Measurements from ENCODE around the gene FOXN3. TPM values are rescaled to one million over a fixed set of nuclear protein-coding genes. Genes with fewer than 3 reads are reported as not detected.

The FOXN3 gene
- total RNA-seq, 1 experiment from 2014 or later: 2.7 TPM

DNA sequence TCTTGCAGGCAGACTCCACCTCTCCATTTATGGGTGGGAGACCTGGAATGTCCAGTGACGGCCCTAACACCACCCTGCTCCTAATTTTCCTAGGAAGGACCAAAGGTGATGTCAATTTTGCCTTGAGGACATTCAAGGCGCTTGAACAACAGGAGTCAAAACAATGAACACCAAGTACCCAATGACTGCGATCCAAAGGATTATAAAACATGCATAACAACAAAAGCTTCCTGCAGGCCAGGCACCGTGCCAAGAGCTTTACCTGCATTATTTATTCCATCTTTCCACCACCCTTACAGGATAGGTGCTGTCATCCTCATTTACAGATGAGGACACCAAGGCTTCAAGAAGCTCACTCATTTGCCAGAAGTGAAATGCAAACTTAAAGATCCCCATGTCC lies 15.2 kb upstream of the FOXN3 start:
- DNase-seq (ENCODE audit: low spot score): no peak

DNA sequence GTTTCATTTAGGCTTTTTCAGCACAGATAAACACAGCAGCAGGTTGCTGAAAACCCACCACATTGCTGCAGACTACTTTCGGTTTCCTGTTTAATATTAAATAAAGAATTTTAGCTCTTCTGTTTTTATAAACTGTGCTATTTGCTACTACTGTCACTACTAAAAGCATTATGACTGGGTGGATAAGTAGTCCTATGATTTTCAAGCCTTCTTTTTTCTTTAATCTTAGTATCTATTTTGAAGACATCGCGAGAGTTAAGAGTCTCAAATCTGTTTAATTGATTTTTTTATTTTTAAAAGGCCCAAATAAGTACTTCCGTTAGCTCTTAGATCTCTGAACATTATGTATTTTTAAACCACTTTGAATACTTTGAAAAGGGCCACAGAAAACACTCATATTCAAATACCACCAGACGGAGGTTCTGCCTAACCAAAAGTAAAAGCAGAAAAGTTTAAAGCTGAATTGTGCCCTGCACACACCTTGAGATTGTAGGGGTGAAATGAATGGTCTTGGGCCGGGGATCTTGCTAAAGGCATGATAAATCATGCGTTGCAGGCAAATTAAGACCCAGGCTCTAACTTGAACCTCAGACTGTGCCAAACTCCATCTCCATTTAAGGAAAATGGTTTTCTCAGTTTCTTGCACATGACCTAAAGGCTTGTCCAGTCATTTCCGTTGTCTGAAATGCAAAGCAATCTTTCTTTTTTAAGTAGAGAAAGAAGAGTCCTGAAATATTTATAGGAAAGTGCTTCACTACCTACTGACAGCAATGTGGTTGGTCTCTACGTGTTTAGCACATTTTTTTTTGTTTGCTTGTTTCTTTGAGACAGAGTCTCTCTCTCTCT lies 13.6 kb upstream of the FOXN3 start:
- DNase-seq (ENCODE audit: low spot score): no peak

- peak; percentile 44 for DNase-seq (ENCODE audit: low spot score)
Observed at GRCh38 chr14:89429199-89430181, 12.5 kb upstream of the FOXN3 start.

- no peak for DNase-seq (ENCODE audit: low spot score)
Observed at GRCh38 chr14:89428546-89429198, 11.6 kb upstream of the FOXN3 start.

- DNase-seq (ENCODE audit: low spot score): no peak
Observed at GRCh38 chr14:89428173-89428523, 11.1 kb upstream of the FOXN3 start.

DNA sequence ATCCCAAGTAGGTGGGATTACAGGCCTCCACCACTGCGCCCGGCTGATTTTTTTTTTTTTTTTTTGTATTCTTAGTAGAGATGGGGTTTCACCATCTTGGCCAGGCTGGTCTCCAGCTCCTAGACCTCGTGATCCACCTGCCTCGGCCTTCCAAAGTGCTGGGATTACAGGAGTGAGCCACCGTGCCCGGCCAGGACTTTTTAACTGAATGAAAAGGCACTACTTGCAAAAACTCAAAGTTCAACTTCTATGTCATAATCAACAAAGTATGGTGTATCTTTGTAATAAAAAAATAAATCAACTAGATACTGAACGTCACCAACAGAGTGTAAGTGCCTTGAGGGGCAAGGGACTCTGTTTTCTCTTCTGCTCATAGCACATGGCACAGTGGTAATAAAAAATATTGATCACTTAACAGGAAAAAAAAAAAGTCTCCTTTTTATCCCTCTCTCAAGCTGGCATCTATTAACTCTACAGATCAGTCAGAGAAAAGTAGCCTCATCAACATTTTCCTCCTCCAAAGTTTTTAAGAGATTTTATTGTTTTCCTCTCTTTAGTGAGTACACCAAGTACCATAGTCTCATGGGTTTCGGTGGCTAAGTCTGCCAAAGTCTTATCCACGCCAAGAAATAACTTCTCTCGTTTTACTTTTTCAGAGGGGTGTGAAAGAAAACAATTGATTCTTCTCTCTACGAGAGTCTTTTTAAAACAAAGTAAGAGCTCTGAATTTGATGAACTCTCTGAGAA lies 10.6 kb upstream of the FOXN3 start:
- DNase-seq (ENCODE audit: low spot score): no peak

DNA sequence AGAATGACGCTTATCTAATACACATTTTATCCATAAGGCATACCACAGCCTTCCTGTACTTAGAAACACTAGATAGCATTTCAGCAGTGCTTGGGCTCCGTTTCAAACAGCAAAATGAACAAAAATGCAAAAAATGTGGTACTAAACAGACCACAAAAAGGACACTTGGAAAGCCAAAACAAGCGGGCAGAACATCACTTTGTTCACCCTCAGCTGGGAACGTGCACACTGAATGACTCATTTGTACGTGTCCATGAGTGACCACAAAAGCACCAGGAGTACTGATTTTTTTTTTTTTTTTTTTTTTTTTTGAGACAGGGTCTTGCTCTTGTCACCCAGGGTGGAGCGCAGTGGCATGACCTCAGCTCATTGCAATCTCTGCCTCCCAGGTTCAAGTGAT lies 8.9 kb upstream of the FOXN3 start:
- peak; percentile 91 for DNase-seq (ENCODE audit: low spot score)

DNA sequence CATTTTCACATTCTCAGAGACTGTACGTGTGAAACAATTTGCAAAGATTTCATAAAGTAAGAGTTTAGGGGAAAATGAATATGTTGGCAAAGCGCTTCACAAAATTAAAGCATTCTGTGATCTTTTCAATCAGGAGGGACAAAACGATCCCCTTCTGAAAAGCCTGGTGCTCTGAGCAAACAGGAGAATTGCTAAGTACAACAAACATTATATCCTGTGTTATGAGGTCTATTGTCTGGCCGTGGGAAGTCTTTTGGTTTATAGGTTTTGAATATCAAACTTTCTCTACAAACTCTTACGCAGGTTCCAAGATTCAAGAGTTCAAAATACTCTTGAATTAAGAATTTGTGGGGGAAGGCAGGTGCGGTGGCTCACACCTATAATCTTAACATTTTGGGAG lies 7.2 kb upstream of the FOXN3 start:
- no peak for DNase-seq (ENCODE audit: low spot score)

DNA sequence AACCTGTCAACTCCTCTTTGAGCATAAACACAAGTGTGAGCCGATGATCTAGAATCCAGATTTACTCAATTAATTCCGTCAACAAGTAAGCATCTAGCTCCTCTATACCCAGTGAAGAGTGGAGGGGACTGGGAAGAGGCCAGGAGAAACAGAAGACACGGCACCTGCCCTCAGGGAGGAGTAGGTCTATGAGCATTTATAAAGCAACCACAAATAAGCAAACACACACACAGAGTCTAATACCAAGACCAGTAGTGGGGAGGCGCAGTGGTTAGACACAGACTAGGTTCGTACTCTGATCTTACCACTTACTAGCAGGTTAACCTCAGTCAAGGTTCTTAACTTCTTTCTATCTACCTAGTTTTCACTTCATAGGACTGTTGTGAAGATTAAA lies 5.9 kb upstream of the FOXN3 start:
- no peak for DNase-seq (ENCODE audit: low spot score)

GRCh38 chr14:89422181-89422951 lies 5.3 kb upstream of the FOXN3 start:
- no peak for DNase-seq (ENCODE audit: low spot score)

- DNase-seq (ENCODE audit: low spot score): no peak
Observed at GRCh38 chr14:89420502-89420901, 3.5 kb upstream of the FOXN3 start.

DNA sequence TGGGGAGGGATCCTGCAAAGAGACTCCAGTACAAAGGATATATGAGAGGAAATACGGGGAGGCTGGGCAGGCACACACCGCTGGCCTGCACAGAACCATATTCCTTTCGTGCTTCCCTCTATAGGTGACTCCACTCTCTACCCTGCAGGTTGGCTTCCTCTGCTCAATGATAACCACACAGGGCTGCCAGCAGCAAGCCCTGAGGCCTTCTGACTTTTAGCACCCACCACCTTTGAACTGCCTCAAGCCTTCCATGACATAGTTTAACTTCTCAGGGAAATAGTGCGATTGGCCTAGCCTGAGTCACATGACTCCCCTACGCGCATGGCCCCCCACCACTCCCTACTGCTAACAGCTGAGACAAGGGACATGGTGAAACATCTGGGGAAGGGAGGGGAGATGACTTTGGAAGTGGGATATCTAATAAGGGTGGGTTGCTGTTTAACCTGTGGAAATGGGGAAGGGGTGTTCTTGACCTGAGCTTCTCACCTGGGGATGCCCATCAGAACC lies 3.0 kb upstream of the FOXN3 start:
- no peak for DNase-seq (ENCODE audit: low spot score)

GRCh38 chr14:89418976-89419375 lies 1.9 kb upstream of the FOXN3 start:
- no peak for DNase-seq (ENCODE audit: low spot score)

DNA sequence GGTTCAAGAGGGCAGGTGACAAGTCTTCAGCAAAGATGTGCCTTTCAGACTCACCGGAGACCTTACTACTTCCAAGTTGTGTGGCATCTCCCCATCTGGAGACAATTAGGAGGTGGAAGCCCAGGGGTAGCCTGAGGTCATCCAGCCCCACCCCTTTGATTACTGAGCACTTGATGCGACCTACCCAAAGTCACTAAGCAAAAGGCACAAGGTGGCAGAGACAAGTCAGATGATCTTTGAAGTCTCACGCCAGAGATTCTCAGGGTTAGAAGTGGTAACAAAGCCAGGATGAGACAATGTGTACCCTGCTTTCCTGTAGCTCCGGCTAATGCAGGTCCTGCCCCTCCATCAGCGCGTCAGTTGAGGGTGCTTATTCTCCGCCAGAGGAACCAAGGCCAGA lies 1.4 kb upstream of the FOXN3 start:
- no peak for DNase-seq (ENCODE audit: low spot score)

DNA sequence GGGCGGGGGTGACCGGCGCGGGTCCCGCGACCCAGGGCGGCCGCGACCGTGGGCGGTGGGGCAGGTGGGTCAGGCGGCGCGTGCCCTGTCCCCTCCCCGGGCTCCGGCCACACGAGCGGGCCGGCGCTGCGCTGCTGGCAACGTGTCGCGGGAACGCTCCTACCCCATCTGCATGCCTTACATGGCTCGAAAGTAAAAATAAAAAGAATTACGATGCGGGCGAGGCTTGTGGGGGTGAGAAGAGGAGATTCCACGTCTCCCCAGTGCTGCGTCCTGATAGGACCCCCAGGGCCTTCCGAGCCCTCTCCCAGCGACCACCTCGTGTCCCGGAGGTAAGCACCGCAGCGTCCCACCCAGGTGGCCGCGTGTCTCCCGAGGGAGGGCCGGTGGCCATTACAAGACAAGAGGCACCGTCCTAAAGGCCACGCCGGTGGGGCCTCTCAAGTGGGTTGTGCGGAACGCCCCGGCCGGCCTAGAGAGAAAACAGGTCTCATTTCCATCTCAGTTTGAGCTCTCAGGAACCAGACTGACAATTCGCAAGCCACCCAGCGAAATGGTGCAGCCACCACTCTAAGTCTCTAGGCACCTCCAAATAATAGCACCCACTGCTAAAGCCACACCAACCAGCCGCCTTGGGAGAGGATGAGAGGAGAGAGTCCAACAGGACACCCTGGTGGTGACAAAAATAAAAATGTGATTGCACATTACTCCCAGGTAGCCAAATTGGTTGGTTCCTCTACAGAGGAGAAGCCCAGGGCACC lies 612 bp upstream of the FOXN3 start:
- no peak for DNase-seq (ENCODE audit: low spot score)

DNA sequence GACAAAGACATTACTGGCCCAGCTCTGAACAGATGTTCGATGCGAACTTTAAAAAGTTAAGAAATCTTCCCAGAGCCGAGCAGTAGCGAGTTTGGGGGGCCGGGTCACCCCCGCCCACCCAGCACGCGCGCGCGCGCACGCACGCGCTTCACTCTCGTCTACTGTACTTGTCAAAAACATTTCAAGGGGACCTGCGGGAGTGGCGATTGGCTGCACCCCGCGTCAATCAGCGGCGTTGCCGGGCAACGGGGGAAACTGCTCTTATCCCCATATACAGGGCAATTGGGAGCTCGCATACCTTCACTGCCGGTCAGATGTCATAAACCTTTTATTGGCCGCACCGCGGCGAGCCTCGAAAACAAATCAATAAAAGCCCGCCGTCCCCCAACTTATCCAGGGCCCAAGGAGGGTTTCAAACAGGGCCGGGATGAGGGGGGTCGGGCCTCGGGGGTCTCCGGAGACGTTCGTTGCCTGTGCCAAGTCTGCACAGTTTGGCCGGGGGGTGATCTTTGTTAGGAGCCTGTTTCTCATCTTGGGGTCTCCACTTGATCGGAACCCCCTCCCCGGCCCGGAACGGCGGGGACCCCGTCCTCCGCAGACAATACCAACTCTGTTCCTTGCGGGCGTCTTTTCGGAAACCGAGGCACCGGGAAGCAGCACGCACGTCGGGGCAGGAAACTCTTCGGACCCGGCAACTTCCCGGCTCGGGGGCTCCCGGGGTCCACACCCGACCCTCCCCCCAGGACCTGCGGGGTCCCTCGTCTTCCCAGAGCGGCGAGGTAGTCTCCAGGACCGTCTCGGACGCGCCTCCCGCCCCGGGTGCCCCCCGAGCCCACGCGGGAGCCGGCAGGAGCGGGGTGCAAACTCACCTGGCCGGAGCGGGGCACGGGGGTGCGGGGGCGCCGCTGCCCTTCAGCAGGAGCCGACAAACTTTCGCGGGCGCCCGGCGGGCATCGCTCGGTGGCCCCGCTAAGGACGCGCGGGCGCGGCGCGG lies 734 bp downstream of the FOXN3 start:
- peak; percentile 85 for DNase-seq (ENCODE audit: low spot score)

GRCh38 chr14:89415159-89415558 lies 1.9 kb downstream of the FOXN3 start:
- no peak for DNase-seq (ENCODE audit: low spot score)

- DNase-seq (ENCODE audit: low spot score): no peak
Observed at GRCh38 chr14:89411976-89412375, 5.1 kb downstream of the FOXN3 start.

- DNase-seq (ENCODE audit: low spot score): no peak
Observed at GRCh38 chr14:89409961-89410360, 7.1 kb downstream of the FOXN3 start.

Data from A172 (cell line).